HepG2 (cell line): ENCODE data around the gene SAMD4A. TPM values are rescaled to one million over a fixed set of nuclear protein-coding genes. Genes with fewer than 3 reads are reported as not detected.
A peak's percentile ranks its signal among the peaks of the same experiment; 100 is the strongest.

Experiments
- ATAC-seq: fragments of 200-7000 bp; cut with Tn5 transposase; 3 replicates; pipeline ENCODE4 v1.9.1; 2020; ENCODE audit warnings: mild to moderate bottlenecking, moderate library complexity
- BruUV-seq: library from RNA; stranded (reverse); fragments of 400-500 nt; replicated peaks from 2 replicates; lab custom pipeline; 2021; lab: Mats Ljungman, UMichigan
- CTCF ChIA-PET: fragments of 300-600 bp; formaldehyde crosslinking; extraction: SDS; loops from one replicate; lab custom pipeline; 2021; ENCODE audit warnings: low total read pairs, inconsistent platforms, low intra/inter-chr PET ratio; lab: Yijun Ruan, JAX
- POLR2A ChIA-PET: fragments of 350-600 bp; sonication (Branson Sonifier 250); formaldehyde crosslinking; loops from one replicate; lab custom pipeline; 2020; ENCODE audit warnings: antibody characterized with exemption, inconsistent platforms; lab: Yijun Ruan, JAX
- DNase-seq: peaks from one replicate; pipeline ENCODE4 v3.0.0-alpha.2; 2015; ENCODE audit warnings: low spot score
- FAIRE-seq: peaks from 3 replicates; lab custom pipeline; 2011; peaks lifted over from hg19 to GRCh38; lab: Jason Lieb, UNC
- H2AFZ ChIP-seq: one replicate; pipeline ENCODE4 v1.6.1; 2011; ENCODE audit warnings: low read length, inconsistent platforms
- H3K27ac ChIP-seq: fragments of 300-600 bp; 3 replicates; pipeline ENCODE4 v1.8.0; 2011; ENCODE audit warnings: mixed run types, mild to moderate bottlenecking, mixed read lengths, low read length, inconsistent platforms; ENCODE audit not compliant: insufficient read depth; ENCODE audit errors: extremely low read length
- H3K27me3 ChIP-seq, 2 experiments: fragments of 200-600 bp in 1 of 2; 2 replicates in 1 of 2; 3 replicates in 1 of 2; pipeline versions ENCODE4 v1.6.0 to v1.8.0; 2011; ENCODE audit warnings: low read length in 2 of 2, mild to moderate bottlenecking in 2 of 2, moderate library complexity in 2 of 2, inconsistent platforms in 1 of 2; ENCODE audit not compliant: insufficient read depth in 2 of 2, control insufficient read depth in 1 of 2
- H3K36me3 ChIP-seq, 2 experiments: fragments of 200-600 bp in 1 of 2; replicated peaks in 1 of 2; 2 replicates in 1 of 2; 3 replicates in 1 of 2; pipeline versions ENCODE4 v1.5.1 to v1.8.0; 2011; ENCODE audit warnings: low read length in 2 of 2, inconsistent platforms in 1 of 2; ENCODE audit not compliant: insufficient read depth in 2 of 2, control insufficient read depth in 1 of 2
- H3K4me1 ChIP-seq: 2 replicates; pipeline ENCODE4 v1.5.1; 2012; ENCODE audit warnings: low read length, inconsistent platforms; ENCODE audit not compliant: insufficient read depth
- H3K4me2 ChIP-seq: 2 replicates; pipeline ENCODE4 v1.6.0; 2011; ENCODE audit warnings: low read depth, low read length, inconsistent platforms
- H3K4me3 ChIP-seq, 3 experiments: fragments of 200-600 bp in 1 of 3; sonication (generic), shearing (Covaris generic) in 1 of 3; replicated peaks in 1 of 3; 2 replicates each; pipeline ENCODE4 v1.5.1; 2011 to 2016; ENCODE audit warnings: low read length in 3 of 3, inconsistent platforms in 2 of 3, low read depth in 2 of 3, mild to moderate bottlenecking in 2 of 3, control low read depth in 1 of 3, mixed read lengths in 1 of 3; ENCODE audit not compliant: insufficient read depth in 1 of 3
- H3K79me2 ChIP-seq: one replicate; pipeline ENCODE4 v1.6.1; 2011; ENCODE audit warnings: low read length, inconsistent platforms; ENCODE audit not compliant: insufficient read depth
- H3K9ac ChIP-seq: 2 replicates; pipeline ENCODE4 v1.6.0; 2011; ENCODE audit warnings: mild to moderate bottlenecking, low read depth, low read length, inconsistent platforms; ENCODE audit not compliant: insufficient read depth
- H3K9me3 ChIP-seq: 2 replicates; pipeline ENCODE4 v1.5.1; 2012; ENCODE audit warnings: mild to moderate bottlenecking, low read length
- H4K20me1 ChIP-seq: 2 replicates; pipeline ENCODE4 v1.6.0; 2011; ENCODE audit warnings: inconsistent platforms, mild to moderate bottlenecking, low read length, moderate library complexity; ENCODE audit not compliant: insufficient read depth
- BCL6 ChIP-seq: IDR thresholded peaks from 2 replicates; pipeline ENCODE4 v1.6.1; 2016; ENCODE audit warnings: missing genetic modification reagents, missing compliant biosample characterization
- CREB1 ChIP-seq, 2 experiments: fragments of 450-650 bp in 1 of 2; IDR thresholded peaks; 2 replicates each; pipeline ENCODE4 v1.6.1; 2016 to 2017; ENCODE audit warnings: control low read depth in 1 of 2, mild to moderate bottlenecking in 1 of 2, missing compliant biosample characterization in 1 of 2, missing genetic modification characterization in 1 of 2
- DMAP1 ChIP-seq: IDR thresholded peaks from 2 replicates; pipeline ENCODE4 v1.6.1; 2016
- MAFF ChIP-seq: IDR thresholded peaks from 2 replicates; pipeline ENCODE4 v1.6.1; 2011; ENCODE audit warnings: low read depth, low read length, improper control_type of control experiment
- NCOR1 ChIP-seq: fragments of 200-600 bp; sonication (generic); IDR thresholded peaks from 2 replicates; pipeline ENCODE4 v1.7.0; 2017; ENCODE audit warnings: antibody characterized with exemption, low read length, borderline replicate concordance
- NONO ChIP-seq, 2 experiments: fragments of 450-650 bp in 1 of 2; sonication (generic) in 1 of 2; formaldehyde crosslinking in 1 of 2; IDR thresholded peaks in 1 of 2; conservative IDR thresholded peaks in 1 of 2; 2 replicates each; pipeline versions ENCODE4 v1.6.1 to v1.8.0; 2017 to 2022; ENCODE audit warnings: mild to moderate bottlenecking in 1 of 2, missing genetic modification reagents in 1 of 2, moderate library complexity in 1 of 2
- SOX5 ChIP-seq: IDR thresholded peaks from 2 replicates; pipeline ENCODE4 v1.6.1; 2016; ENCODE audit warnings: borderline replicate concordance
- SP5 ChIP-seq: IDR thresholded peaks from 2 replicates; pipeline ENCODE4 v1.6.1; 2016; ENCODE audit warnings: low read depth, borderline replicate concordance
- TEAD3 ChIP-seq: optimal IDR thresholded peaks from 2 replicates; pipeline ENCODE3; 2016; ENCODE audit warnings: borderline replicate concordance
- THAP11 ChIP-seq: IDR thresholded peaks from 2 replicates; pipeline ENCODE4 v1.6.1; 2016; ENCODE audit warnings: missing biosample characterization, missing genetic modification reagents
- ZNF143 ChIP-seq: sonication (generic); formaldehyde crosslinking; IDR thresholded peaks from 2 replicates; pipeline ENCODE4 v1.4.0; 2020; ENCODE audit warnings: missing genetic modification reagents
- ZNF362 ChIP-seq: sonication (generic); formaldehyde crosslinking; IDR thresholded peaks from 2 replicates; pipeline ENCODE4 v1.4.0; 2020; ENCODE audit warnings: missing genetic modification reagents, mild to moderate bottlenecking, borderline replicate concordance
- ZNF547 ChIP-seq: sonication (generic); formaldehyde crosslinking; IDR thresholded peaks from 2 replicates; pipeline ENCODE4 v1.5.1; 2020; ENCODE audit warnings: mild to moderate bottlenecking, missing genetic modification reagents
- ZNF550 ChIP-seq: sonication (generic); formaldehyde crosslinking; IDR thresholded peaks from 2 replicates; pipeline ENCODE4 v1.4.0; 2020; ENCODE audit warnings: mild to moderate bottlenecking, missing genetic modification reagents, borderline replicate concordance
- WGBS: methylation state at CpG from one replicate; pipeline ENCODE4 v1.1.6; 2017; ENCODE audit warnings: low lambda C conversion rate; 5-methylcytosine and 5-hydroxymethylcytosine counted together
- in situ Hi-C: cut with HindIII; loops from 2 replicates; pipeline ENCODE4 v1.10.0; 2017; ENCODE audit warnings: low pct_unique_long_range_greater_than_20kb; ENCODE audit not compliant: extremely low pct_ligation_motif_present
- intact Hi-C: fragments of 100-400 bp; cut with micrococcal nuclease; formaldehyde crosslinking; loops from one replicate; pipeline ENCODE4 v1.10.0; 2022; ENCODE audit not compliant: unreplicated experiment
- polyA plus RNA-seq, 8 experiments: library from polyadenylated mRNA; depleted of rRNA in 3 of 8; stranded (reverse) in 7 of 8; unstranded in 1 of 8; fragments of >200 nt; fragmentation: Illumina TruSeq in 4 of 8; extraction: Trizol in 4 of 8; gene quantifications; 2 replicates each; pipeline versions ENCODE4 v1.2.1 to v1.2.3, GENCODE V29; 2011 to 2016; ENCODE audit warnings: low read depth in 4 of 8, missing spikeins in 1 of 8, mixed read lengths in 1 of 8; ENCODE audit not compliant: insufficient read depth in 1 of 8
- total RNA-seq, 5 experiments: library from RNA; depleted of rRNA; stranded (reverse); fragments of >200 nt; fragmentation: Illumina TruSeq; extraction: Trizol; gene quantifications; 2 replicates each; pipeline ENCODE4 v1.2.3, GENCODE V29; 2016; ENCODE audit warnings: low read depth in 1 of 5
- TF ChIP-seq, protein P1 (sequence below): sonication (generic); formaldehyde crosslinking; IDR thresholded peaks from 2 replicates; pipeline ENCODE4 v1.4.0; 2020; ENCODE audit warnings: missing genetic modification reagents; ENCODE audit errors: not compliant biosample characterization

The SAMD4A gene
- total and polyA plus RNA-seq, 2 of the 13 experiments (the other 11 are each of a cell fraction or from before 2014, with no cell fraction given), result 11.8 to 13.0 TPM

GRCh38 chr14:54625112-54625511 lies 58.2 kb downstream of the SAMD4A start:
- no peak overlapping the region for H3K9ac ChIP-seq
- peaks cover 61% of the 10 kb centered on the region for H3K4me1 ChIP-seq
- CTCF ChIA-PET, result no interaction called here
- in situ Hi-C loops, result no loop called here
- H3K36me3 ChIP-seq, result peaks cover 0 to 13% of the 10 kb centered on the region in 2 experiments; a peak in 1 of 5 replicates
- H3K4me2 ChIP-seq, result no peak overlapping the region
- intact Hi-C loops, result no loop called here
- peaks cover 52% of the 10 kb centered on the region for H3K79me2 ChIP-seq
- H3K27ac ChIP-seq, result no peak overlapping the region
- no peaks in the 10 kb centered on the region for H3K9me3 ChIP-seq
- TF ChIP-seq SP5, result no peak
- TF ChIP-seq TEAD3 (CRISPR knock-in tag), result peak; percentile 16
- TF ChIP-seq, all 625 proteins: peak for 1
- Histone ChIP-seq H4K20me1 (peaks cover 17% of the 10 kb centered on the region; the same call in 1 of the 2 replicates), H3K27me3 (no peaks in the 10 kb centered on the region), H3K4me3 (no peak overlapping the region), H2AFZ (no peak overlapping the region)
- POLR2A ChIA-PET, result no interaction called here
- 82% methylated on average over 5 of the region's 5 CpGs for WGBS
- BruUV-seq, result no TSS peak
- no peak for DNase-seq
- ATAC-seq, result no peak
- FAIRE-seq, result no peak

DNA sequence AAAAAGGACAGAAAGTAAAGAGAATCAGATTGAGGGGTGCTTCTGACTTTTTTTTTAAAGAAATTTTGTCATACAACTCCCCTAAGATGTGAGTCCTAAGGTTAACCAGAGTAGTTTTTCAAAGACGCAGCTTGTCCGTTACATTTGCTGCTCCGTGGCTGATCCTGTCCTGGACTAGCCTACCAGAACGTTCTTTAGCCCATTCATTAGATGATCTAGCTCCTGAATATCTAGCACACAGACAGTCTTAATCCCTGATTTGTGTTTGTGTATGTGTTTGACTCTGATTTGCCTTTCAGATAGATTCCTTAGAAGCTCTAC lies 60.3 kb downstream of the SAMD4A start:
- ATAC-seq (no peak), FAIRE-seq (no peak), DNase-seq (no peak)
- intact Hi-C loops (no loop called here), in situ Hi-C loops (no loop called here)
- Histone ChIP-seq H3K36me3 (peaks cover 4 to 19% of the 10 kb centered on the region in 2 experiments; a peak in 2 of 5 replicates), H3K79me2 (peaks cover 52% of the 10 kb centered on the region), H3K9ac (no peak overlapping the region), H3K4me2 (no peak overlapping the region), H3K27ac (no peak overlapping the region), H3K27me3 (no peaks in the 10 kb centered on the region), H3K4me1 (peaks cover 59% of the 10 kb centered on the region), H4K20me1 (peaks cover 17% of the 10 kb centered on the region; the same call in 1 of the 2 replicates), H3K4me3 (no peak overlapping the region), H3K9me3 (no peaks in the 10 kb centered on the region), H2AFZ (no peak overlapping the region)
- WGBS, result 100% methylated on average over 4 of the region's 4 CpGs
- CTCF ChIA-PET, result no interaction called here
- POLR2A ChIA-PET, result no interaction called here
- TF ChIP-seq DMAP1 (CRISPR knock-in tag), result no peak
- no peak for TF ChIP-seq SOX5
- TF ChIP-seq ZNF550 (CRISPR knock-in tag), result no peak
- TF ChIP-seq NCOR1, result no peak
- TF ChIP-seq ZNF362 (CRISPR knock-in tag), result no peak
- TF ChIP-seq, protein P1, sequence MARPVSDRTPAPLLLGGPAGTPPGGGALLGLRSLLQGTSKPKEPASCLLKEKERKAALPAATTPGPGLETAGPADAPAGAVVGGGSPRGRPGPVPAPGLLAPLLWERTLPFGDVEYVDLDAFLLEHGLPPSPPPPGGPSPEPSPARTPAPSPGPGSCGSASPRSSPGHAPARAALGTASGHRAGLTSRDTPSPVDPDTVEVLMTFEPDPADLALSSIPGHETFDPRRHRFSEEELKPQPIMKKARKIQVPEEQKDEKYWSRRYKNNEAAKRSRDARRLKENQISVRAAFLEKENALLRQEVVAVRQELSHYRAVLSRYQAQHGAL (CRISPR knock-in tag), result no peak
- no peak for TF ChIP-seq THAP11 (CRISPR knock-in tag)
- no peak for TF ChIP-seq MAFF
- TF ChIP-seq BCL6 (CRISPR knock-in tag), result no peak
- no peak for TF ChIP-seq ZNF143 (CRISPR knock-in tag)
- TF ChIP-seq CREB1 (IDR thresholded peaks at IDR 0.05), result no peak
- TF ChIP-seq CREB1 (CRISPR knock-in tag; IDR thresholded peaks at IDR 0.05), result no peak
- TF ChIP-seq NONO (IDR thresholded peaks at IDR 0.05), result no peak
- TF ChIP-seq NONO (CRISPR knock-in tag; conservative IDR thresholded peaks at IDR 0.05), result no peak
- TF ChIP-seq ZNF547 (CRISPR knock-in tag), result no peak
- BruUV-seq, result no TSS peak
